Activated CD8-positive, alpha-beta memory T cell treated with anti-CD3 and anti-CD28 coated beads, Interleukin-2, amount 50 U/mL, for 24 hours (primary cell): Measurements from ENCODE around the gene HOXA5.
A peak's percentile ranks its signal among the peaks of the same experiment; 100 is the strongest.

Experiments used
- DNase-seq: peaks from one replicate; pipeline ENCODE4 v3.0.0-alpha.2; 2020; ENCODE audit errors: extremely low read depth

Gene HOXA5

DNA sequence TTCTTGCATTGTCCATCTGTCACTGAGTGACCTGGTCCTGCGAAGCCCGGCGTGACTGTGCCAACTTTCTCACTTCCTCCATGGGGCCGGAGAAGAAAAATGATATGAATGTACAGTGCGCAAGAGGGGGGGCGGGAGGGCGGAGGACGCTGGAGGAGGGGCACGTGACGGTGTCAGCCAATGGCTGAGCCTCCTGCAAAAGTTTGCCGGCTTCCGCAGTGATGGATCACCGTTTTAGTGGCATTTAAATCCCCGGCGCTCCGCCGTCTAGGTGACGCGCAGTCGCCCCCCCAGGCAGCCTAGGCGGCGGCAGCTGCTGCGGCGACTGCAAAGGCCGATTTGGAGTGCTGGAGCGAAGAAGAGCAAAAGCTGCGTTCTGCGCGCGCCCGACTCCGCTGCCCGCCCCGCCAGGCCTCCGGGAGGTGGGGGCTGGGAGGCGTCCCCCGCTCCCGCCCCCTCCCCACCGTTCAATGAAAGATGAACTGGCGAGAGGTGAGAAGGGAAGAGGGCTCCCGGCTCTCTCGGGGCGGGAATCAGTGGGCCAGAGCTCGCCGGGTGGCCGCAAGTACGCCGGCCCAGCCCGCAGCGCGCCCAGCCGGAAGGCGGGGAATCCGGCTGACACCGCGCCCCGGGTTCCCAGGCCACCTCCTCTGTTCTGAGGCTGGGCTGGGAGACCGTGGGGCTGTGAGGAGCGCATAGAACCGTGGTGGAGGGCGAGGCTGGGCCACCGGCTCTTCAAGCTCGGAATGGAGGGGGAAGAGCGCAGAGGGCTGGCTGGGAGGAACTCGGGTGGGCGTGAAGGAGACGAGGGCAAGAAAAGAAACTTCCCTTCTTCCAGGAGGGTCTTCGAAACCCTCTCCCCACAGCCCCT is 47.3 kb downstream of the HOXA5 start, which contains the start of gene HOXA1:
TSS of gene HOXA1 (minus strand) at position 104 of the 871 bp plus-strand sequence. CDS start at position 16, 88 bp downstream.
- peak; percentile 55 for DNase-seq

DNA sequence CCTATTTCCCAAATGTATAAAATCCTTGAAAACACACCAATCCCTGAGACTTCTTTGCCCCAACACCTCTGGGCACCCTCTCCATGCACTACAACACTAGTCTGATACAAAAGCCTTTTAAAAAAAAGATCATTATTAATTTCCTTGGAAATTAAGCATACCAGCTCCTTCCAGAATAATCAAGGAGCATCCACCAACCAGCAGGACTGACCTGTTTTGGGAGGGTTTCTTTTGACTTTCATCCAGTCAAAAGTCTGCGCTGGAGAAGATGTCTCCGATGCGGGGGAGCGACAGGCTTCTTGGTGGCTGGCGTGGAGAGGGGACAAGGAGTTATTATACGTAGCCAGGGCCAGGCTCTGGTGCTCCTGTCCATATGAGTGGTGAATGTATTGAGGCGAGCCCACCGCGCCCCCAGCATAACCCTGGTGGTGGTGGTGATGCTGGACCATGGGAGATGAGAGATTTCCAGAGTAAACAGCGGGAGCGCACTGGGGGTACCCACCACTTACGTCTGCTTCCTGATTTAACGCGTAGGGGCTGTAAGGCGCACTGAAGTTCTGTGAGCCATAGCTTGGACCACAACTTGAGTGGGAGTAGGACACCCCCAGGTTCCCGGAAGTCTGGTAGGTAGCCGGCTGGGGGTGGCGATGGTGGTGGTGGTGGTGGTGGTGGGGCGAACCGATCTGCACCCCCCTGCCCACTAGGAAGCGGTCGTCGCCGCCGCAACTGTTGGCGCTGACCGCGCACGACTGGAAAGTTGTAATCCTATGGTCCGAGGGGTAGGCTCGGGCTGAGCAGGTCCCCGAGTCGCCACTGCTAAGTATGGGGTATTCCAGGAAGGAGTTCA is 48.2 kb downstream of the HOXA5 start:
- DNase-seq = no peak

DNA sequence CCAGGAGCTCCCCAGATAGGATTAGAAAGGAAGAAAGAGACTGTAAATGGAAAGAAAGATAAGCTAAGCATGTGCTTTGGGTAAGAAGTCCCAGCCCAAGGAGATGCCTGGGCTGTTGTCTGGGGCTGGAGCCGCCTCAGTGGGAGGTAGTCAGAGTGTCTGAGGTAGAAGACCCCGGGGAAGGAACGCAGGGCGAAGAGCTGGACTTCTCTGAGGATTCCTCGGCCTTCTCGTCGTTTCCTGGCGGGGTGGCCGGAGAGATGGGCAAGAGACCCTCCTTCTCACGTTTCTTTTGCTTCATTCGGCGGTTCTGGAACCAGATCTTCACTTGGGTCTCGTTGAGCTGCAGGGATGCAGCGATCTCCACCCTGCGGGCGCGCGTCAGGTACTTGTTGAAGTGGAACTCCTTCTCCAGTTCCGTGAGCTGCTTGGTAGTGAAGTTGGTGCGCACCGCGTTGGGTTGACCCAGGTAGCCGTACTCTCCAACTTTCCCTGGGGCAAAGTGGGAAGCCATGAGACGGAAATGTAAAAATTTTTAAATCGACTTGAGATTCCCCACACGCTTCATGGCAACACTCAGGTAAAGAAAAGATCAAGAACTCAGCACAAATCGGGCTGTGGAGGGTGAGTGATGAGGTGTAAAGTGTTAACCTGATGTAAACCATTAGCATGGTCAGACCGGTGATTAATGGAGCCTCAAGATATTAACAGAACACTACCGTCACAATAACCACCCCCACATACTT is 49.0 kb downstream of the HOXA5 start:
- no peak for DNase-seq

- DNase-seq = no peak
Observed at GRCh38 chr7:27093184-27093895, 50.1 kb downstream of the HOXA5 start.

- no peak for DNase-seq
Observed at GRCh38 chr7:27092819-27093110, 50.7 kb downstream of the HOXA5 start.

GRCh38 chr7:27091941-27092818 is 51.3 kb downstream of the HOXA5 start:
- DNase-seq = no peak

DNA sequence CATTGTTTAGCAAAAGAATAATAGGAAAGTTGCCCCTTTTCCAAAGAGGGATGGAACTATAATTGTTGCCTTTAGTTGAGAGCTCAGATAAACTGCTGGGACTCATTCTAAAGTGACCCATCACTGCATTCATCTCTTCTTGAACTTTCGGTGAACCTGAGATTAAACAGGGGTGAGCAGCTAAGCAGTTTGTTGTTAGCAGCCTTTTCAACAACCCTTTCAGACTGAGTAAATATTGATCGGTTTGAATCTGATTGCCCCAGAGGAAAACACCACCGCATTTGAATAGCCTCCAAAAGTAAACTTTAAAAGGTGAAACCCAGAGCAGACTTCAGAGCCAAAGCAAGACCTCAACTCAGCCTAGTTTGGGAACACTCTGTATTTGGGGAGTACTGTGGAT is 52.4 kb downstream of the HOXA5 start:
- DNase-seq = no peak
